ENCODE results near the gene SIRT3.

SIRT3 gene

GRCh38 chr11:210122-210802, 25.9 kb downstream of the SIRT3 start:
- no peak; the same call in 2 of the 3 replicates for ATAC-seq
- TF ChIP-seq CSDC2 (CRISPR knock-in tag; IDR thresholded peaks at IDR 0.05), result no peak
- no peak for TF ChIP-seq ZC3H10 (CRISPR knock-in tag; IDR thresholded peaks at IDR 0.05)
- TF ChIP-seq POU6F1 (CRISPR knock-in tag; IDR thresholded peaks at IDR 0.05; ENCODE audit: borderline replicate concordance, low read depth), result no peak
- no peak for TF ChIP-seq PATZ1 (CRISPR knock-in tag; IDR thresholded peaks at IDR 0.05; ENCODE audit: borderline replicate concordance)
- no peak for TF ChIP-seq TCF4 (CRISPR knock-in tag; IDR thresholded peaks at IDR 0.05; ENCODE audit: borderline replicate concordance)
- no peak for TF ChIP-seq ZNF70 (CRISPR knock-in tag; IDR thresholded peaks at IDR 0.05)
- no peak for TF ChIP-seq ISL1 (CRISPR knock-in tag; IDR thresholded peaks at IDR 0.05)
- TF ChIP-seq ESRRG (CRISPR knock-in tag; IDR thresholded peaks at IDR 0.05), result no peak
- TF ChIP-seq GLIS3 (CRISPR knock-in tag; IDR thresholded peaks at IDR 0.05), result no peak
- no peak for TF ChIP-seq CREB5 (CRISPR knock-in tag; IDR thresholded peaks at IDR 0.05; ENCODE audit: low read depth)
- no peak for TF ChIP-seq BACH2 (CRISPR knock-in tag; IDR thresholded peaks at IDR 0.05; ENCODE audit: borderline replicate concordance)
- no peak for TF ChIP-seq ZNF8 (CRISPR knock-in tag; IDR thresholded peaks at IDR 0.05)
- TF ChIP-seq ZFP30 (CRISPR knock-in tag; IDR thresholded peaks at IDR 0.05), result no peak
- no peak for TF ChIP-seq CSRNP3 (CRISPR knock-in tag; IDR thresholded peaks at IDR 0.05)
- no peak for TF ChIP-seq ZNF565 (CRISPR knock-in tag; conservative IDR thresholded peaks at IDR 0.05; ENCODE audit: low read depth)
- no peak for TF ChIP-seq SNAI2 (CRISPR knock-in tag; IDR thresholded peaks at IDR 0.05)
- TF ChIP-seq ARNTL (CRISPR knock-in tag; IDR thresholded peaks at IDR 0.05; ENCODE audit: borderline replicate concordance, low read depth), result no peak
- no peak for TF ChIP-seq PPARA (CRISPR knock-in tag; IDR thresholded peaks at IDR 0.05; ENCODE audit: borderline replicate concordance)

- no peak for ATAC-seq
- no peak for TF ChIP-seq ISL1 (CRISPR knock-in tag; IDR thresholded peaks at IDR 0.05)
- TF ChIP-seq GLIS3 (CRISPR knock-in tag; IDR thresholded peaks at IDR 0.05), result no peak
- no peak for TF ChIP-seq PPARA (CRISPR knock-in tag; IDR thresholded peaks at IDR 0.05; ENCODE audit: borderline replicate concordance)
- TF ChIP-seq RARB (CRISPR knock-in tag; IDR thresholded peaks at IDR 0.05), result no peak
- no peak for TF ChIP-seq ZNF8 (CRISPR knock-in tag; IDR thresholded peaks at IDR 0.05)
- TF ChIP-seq ZNF70 (CRISPR knock-in tag; IDR thresholded peaks at IDR 0.05), result no peak
- no peak for TF ChIP-seq TSHZ2 (CRISPR knock-in tag; IDR thresholded peaks at IDR 0.05)
- TF ChIP-seq ESRRG (CRISPR knock-in tag; IDR thresholded peaks at IDR 0.05), result no peak
- TF ChIP-seq CREB5 (CRISPR knock-in tag; IDR thresholded peaks at IDR 0.05; ENCODE audit: low read depth), result no peak
- no peak for TF ChIP-seq TOX (CRISPR knock-in tag; IDR thresholded peaks at IDR 0.05; ENCODE audit: borderline replicate concordance)
- no peak for TF ChIP-seq ZFP30 (CRISPR knock-in tag; IDR thresholded peaks at IDR 0.05)
- TF ChIP-seq TCF4 (CRISPR knock-in tag; IDR thresholded peaks at IDR 0.05; ENCODE audit: borderline replicate concordance), result no peak
- no peak for TF ChIP-seq POU6F1 (CRISPR knock-in tag; IDR thresholded peaks at IDR 0.05; ENCODE audit: borderline replicate concordance, low read depth)
These were observed 26.6 kb downstream of the SIRT3 start for GRCh38 chr11:209275-210121.

All from SK-N-SH treated with all-trans-retinoic acid at 6 μM for 48 hours (cell line).